CD4-positive, alpha-beta memory T cell (primary cell): ENCODE results near the gene SHISAL2B. TPM values are rescaled to one million over a fixed set of nuclear protein-coding genes. Genes with fewer than 3 reads are reported as not detected.

Source experiments
- CTCF ChIA-PET: fragments of 350-600 bp; sonication (Branson Sonifier 250); formaldehyde crosslinking; loops from one replicate; lab custom pipeline; 2021; ENCODE audit warnings: inconsistent platforms; ENCODE audit not compliant: partially characterized antibody; lab: Charles Lee
- POLR2A ChIA-PET: fragments of 350-600 bp; sonication (Branson Sonifier 250); formaldehyde crosslinking; loops from one replicate; lab custom pipeline; 2021; ENCODE audit not compliant: partially characterized antibody; lab: Charles Lee
- DNase-seq, 5 donors: peaks; one replicate each; pipeline versions ENCODE4 v3.0.0 to v3.0.0-alpha.2; 2020 to 2022; ENCODE audit warnings: mixed read lengths in 1 of 5
- H3K27ac ChIP-seq: one replicate; pipeline ENCODE4 v1.7.0; 2013; ENCODE audit warnings: low read depth, low read length
- H3K27me3 ChIP-seq: 2 replicates; pipeline ENCODE4 v1.7.0; 2013; ENCODE audit warnings: mild to moderate bottlenecking, low read length, moderate library complexity; ENCODE audit not compliant: insufficient read depth
- H3K36me3 ChIP-seq: 2 replicates; pipeline ENCODE4 v1.7.0; 2013; ENCODE audit warnings: mild to moderate bottlenecking, low read length, moderate library complexity; ENCODE audit not compliant: insufficient read depth
- H3K4me1 ChIP-seq: 2 replicates; pipeline ENCODE4 v1.7.0; 2013; ENCODE audit warnings: mild to moderate bottlenecking, low read length, moderate library complexity; ENCODE audit not compliant: insufficient read depth
- H3K4me3 ChIP-seq, 2 donors: one replicate each; pipeline ENCODE4 v1.7.0; 2013; ENCODE audit warnings: low read length in 2 of 2, mild to moderate bottlenecking in 1 of 2
- H3K9me3 ChIP-seq, 2 donors: one replicate each; pipeline ENCODE4 v1.7.0; 2013; ENCODE audit warnings: low read length in 2 of 2, control low read depth in 1 of 2; ENCODE audit not compliant: control insufficient read depth in 1 of 2
- H3K27ac Mint-ChIP-seq, 7 donors: one replicate each; pipeline ENCODE4 v1.8.0; 2020 to 2021; ENCODE audit warnings: mixed read lengths in 7 of 7, mild to moderate bottlenecking in 6 of 7, inconsistent platforms in 3 of 7, moderate library complexity in 3 of 7
- H3K27me3 Mint-ChIP-seq, 2 donors: one replicate each; pipeline ENCODE4 v1.8.0; 2020 to 2021; ENCODE audit warnings: mixed read lengths in 2 of 2
- H3K36me3 Mint-ChIP-seq, 2 donors: one replicate each; pipeline ENCODE4 v1.8.0; 2020 to 2021; ENCODE audit warnings: mixed read lengths in 2 of 2, inconsistent platforms in 1 of 2, mild to moderate bottlenecking in 1 of 2
- H3K4me1 Mint-ChIP-seq, 4 donors: one replicate each; pipeline ENCODE4 v1.8.0; 2020 to 2021; ENCODE audit warnings: mixed read lengths in 4 of 4, mild to moderate bottlenecking in 1 of 4
- H3K4me3 Mint-ChIP-seq, 8 donors: one replicate each; pipeline ENCODE4 v1.8.0; 2020 to 2021; ENCODE audit warnings: mixed read lengths in 8 of 8, mild to moderate bottlenecking in 7 of 8, moderate library complexity in 6 of 8, inconsistent platforms in 3 of 8
- H3K9me3 Mint-ChIP-seq, 8 donors: one replicate each; pipeline ENCODE4 v1.8.0; 2020 to 2021; ENCODE audit warnings: mixed read lengths in 8 of 8, mild to moderate bottlenecking in 5 of 8, inconsistent platforms in 3 of 8, moderate library complexity in 1 of 8
- intact Hi-C: fragments of 100-400 bp; cut with micrococcal nuclease; formaldehyde crosslinking; loops from one replicate; pipeline ENCODE4 v1.15.1; 2023
- polyA plus RNA-seq, 2 donors: library from polyadenylated mRNA; unstranded; fragments of 300-500 nt; fragmentation: Illumina TruSeq; gene quantifications; one replicate each; pipeline ENCODE4 v1.2.3, GENCODE V29; 2021
- total RNA-seq, 2 experiments: library from RNA; stranded (reverse); gene quantifications; one replicate each; pipeline ENCODE4 v1.2.3, GENCODE V29; 2021

Gene SHISAL2B
- total and polyA plus RNA-seq, 4 experiments from 2014 or later, result not detected

DNA sequence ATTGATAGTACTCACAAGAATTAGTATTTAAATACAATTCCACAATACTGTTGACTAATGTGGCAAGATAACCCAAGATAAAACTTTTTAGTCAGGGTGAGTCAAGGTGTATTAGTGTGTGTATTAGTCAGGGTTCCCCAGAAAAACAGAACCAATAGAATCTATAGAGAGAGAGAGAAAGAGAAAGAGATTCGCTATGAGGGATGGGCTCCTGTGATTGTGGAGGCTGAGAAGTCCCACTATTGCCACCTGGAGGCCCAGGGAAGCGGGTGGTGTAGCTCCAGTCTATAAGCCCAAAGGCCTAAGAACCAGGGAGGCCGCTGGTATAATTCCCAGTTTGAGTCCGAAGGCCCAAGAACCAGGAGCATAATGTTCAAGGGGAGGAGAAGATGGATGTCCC, 10.0 kb upstream of the SHISAL2B start:
- ChIA-PET CTCF (no interaction called here), POLR2A (no interaction called here)
- no peaks in the 10 kb centered on the region for H3K27me3 ChIP-seq
- intact Hi-C loops, result no loop called here
- Mint-ChIP-seq H3K4me3 (no peak overlapping the region), H3K4me1 (peaks cover 0 to 2% (median 0%) of the 10 kb centered on the region in 4 donors), H3K36me3 (no peaks in the 10 kb centered on the region), H3K27me3 (peaks cover 6 to 19% of the 10 kb centered on the region in 2 donors), H3K27ac (no peak overlapping the region), H3K9me3 (no peaks in the 10 kb centered on the region)
- H3K27ac ChIP-seq, result no peak overlapping the region
- no peaks in the 10 kb centered on the region for H3K9me3 ChIP-seq
- H3K4me1 ChIP-seq, result no peaks in the 10 kb centered on the region
- no peaks in the 10 kb centered on the region for H3K36me3 ChIP-seq
- DNase-seq, result no peak
- no peak overlapping the region for H3K4me3 ChIP-seq

DNA sequence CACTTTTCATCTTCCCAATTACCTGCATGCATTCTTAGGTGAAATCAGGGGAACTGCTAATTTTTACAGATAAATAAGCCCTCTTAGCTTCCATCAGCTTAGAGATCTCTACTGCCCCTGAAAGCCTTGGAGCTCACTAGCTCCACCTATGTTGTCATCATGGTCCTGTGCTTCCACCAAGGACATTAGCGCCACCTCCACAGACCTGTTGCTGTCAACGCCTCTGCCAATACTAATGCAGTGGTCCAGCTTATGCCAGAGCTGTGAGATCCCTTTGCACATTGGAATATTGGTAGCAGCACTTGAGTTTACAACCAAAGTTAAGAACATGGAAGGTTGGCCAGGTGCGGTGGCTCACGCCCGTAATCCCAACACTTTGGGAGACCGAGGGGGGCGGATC, 7.7 kb upstream of the SHISAL2B start:
- no peaks in the 10 kb centered on the region for H3K9me3 Mint-ChIP-seq
- no peak overlapping the region for H3K27ac ChIP-seq
- no peak overlapping the region for H3K27ac Mint-ChIP-seq
- H3K9me3 ChIP-seq, result no peaks in the 10 kb centered on the region
- DNase-seq, result no peak
- POLR2A ChIA-PET, result no interaction called here
- no peak overlapping the region for H3K4me3 ChIP-seq
- H3K4me1 Mint-ChIP-seq, result peaks cover 0 to 2% (median 0%) of the 10 kb centered on the region in 4 donors
- intact Hi-C loops, result no loop called here
- H3K27me3 ChIP-seq, result no peaks in the 10 kb centered on the region
- H3K4me1 ChIP-seq, result no peaks in the 10 kb centered on the region
- CTCF ChIA-PET, result no interaction called here
- H3K36me3 ChIP-seq, result no peaks in the 10 kb centered on the region
- H3K36me3 Mint-ChIP-seq, result no peaks in the 10 kb centered on the region
- H3K27me3 Mint-ChIP-seq, result peaks cover 5 to 21% of the 10 kb centered on the region in 2 donors
- no peak overlapping the region for H3K4me3 Mint-ChIP-seq

DNA sequence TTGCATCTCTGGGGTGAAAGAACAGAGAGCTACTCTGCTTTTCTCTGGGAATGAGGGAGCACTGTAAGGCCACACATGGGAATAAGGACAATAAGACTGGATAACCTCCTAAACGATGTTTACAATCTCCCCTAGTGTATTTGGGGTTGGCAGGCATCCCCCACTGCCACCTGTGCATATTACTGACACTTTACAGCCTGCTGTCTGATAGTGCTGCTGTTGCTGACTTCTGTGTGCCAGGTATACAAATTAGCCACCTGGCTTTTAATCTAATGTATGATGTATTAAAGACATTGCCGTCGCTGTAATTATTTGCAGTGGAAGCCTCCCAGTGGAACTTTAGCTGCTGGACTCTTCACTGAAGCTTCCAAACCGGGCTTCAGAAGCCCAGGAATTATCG, 4.4 kb upstream of the SHISAL2B start:
- no peak for DNase-seq
- POLR2A ChIA-PET, result no interaction called here
- Mint-ChIP-seq H3K36me3 (no peaks in the 10 kb centered on the region), H3K4me3 (no peak overlapping the region), H3K27me3 (peaks cover 11 to 31% of the 10 kb centered on the region in 2 donors), H3K9me3 (no peaks in the 10 kb centered on the region), H3K27ac (no peak overlapping the region), H3K4me1 (peaks cover 4 to 8% (median 6%) of the 10 kb centered on the region in 4 donors)
- CTCF ChIA-PET, result no interaction called here
- intact Hi-C loops, result no loop called here
- Histone ChIP-seq H3K36me3 (no peaks in the 10 kb centered on the region), H3K4me3 (no peak overlapping the region), H3K9me3 (no peaks in the 10 kb centered on the region), H3K4me1 (peaks cover 5% of the 10 kb centered on the region), H3K27ac (no peak overlapping the region), H3K27me3 (peaks cover 4% of the 10 kb centered on the region)

DNA sequence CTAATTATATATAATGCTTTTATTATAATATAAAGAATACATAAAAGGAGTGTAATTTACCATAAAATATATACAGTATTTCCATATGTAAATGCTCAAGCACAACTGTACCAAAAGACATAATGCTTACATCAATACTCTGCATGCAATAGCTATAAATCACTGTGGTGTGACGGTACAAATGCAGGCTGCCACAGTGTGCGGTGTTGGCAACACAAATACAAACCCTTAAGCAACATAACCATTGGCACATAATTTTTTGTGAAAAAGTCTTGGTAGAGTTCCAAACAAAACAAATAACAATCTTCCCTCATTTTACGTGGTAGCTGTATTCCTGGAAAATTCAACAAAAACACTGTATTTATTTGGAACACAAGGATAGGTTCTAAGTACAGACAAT, 1.9 kb upstream of the SHISAL2B start:
- Histone ChIP-seq H3K4me3 (no peak overlapping the region), H3K27ac (no peak overlapping the region), H3K27me3 (peaks cover 4% of the 10 kb centered on the region), H3K4me1 (peaks cover 5% of the 10 kb centered on the region), H3K9me3 (no peaks in the 10 kb centered on the region), H3K36me3 (no peaks in the 10 kb centered on the region)
- Mint-ChIP-seq H3K36me3 (no peaks in the 10 kb centered on the region), H3K27ac (no peak overlapping the region), H3K9me3 (peaks cover 0 to 2% (median 0%) of the 10 kb centered on the region in 8 donors), H3K27me3 (peaks cover 19 to 43% of the 10 kb centered on the region in 2 donors), H3K4me1 (peaks cover 4 to 8% (median 6%) of the 10 kb centered on the region in 4 donors), H3K4me3 (no peak overlapping the region)
- ChIA-PET POLR2A (no interaction called here), CTCF (no interaction called here)
- no peak for DNase-seq
- intact Hi-C loops, result no loop called here

DNA sequence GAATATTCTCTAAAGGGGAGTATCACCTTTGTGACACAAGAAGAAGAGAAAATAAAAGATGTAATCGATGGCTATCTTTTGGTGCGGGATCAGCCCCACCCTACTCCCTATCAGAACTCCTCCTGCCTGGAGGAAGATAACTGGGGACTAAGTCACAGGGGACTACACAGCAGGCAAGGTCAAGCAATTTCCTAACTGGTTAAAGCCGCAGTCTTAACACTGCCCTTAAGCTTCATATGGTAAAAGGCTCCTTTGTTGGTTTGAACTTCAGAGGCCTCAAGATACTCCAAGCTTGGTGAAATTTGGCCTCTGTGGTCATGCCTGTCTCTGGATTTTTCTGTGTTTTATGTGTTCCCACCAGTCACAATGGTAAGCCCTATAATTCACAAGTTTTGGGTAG, 1.3 kb upstream of the SHISAL2B start:
- ChIA-PET POLR2A (no interaction called here), CTCF (no interaction called here)
- peaks cover 4% of the 10 kb centered on the region for H3K27me3 ChIP-seq
- H3K27ac ChIP-seq, result no peak overlapping the region
- H3K27me3 Mint-ChIP-seq, result peaks cover 19 to 46% of the 10 kb centered on the region in 2 donors
- H3K4me1 ChIP-seq, result peaks cover 5% of the 10 kb centered on the region
- peaks cover 0 to 4% (median 0%) of the 10 kb centered on the region in 8 donors for H3K9me3 Mint-ChIP-seq
- no peaks in the 10 kb centered on the region for H3K36me3 ChIP-seq
- no peak overlapping the region for H3K4me3 Mint-ChIP-seq
- H3K4me1 Mint-ChIP-seq, result peaks cover 4 to 8% (median 6%) of the 10 kb centered on the region in 4 donors
- no peaks in the 10 kb centered on the region for H3K9me3 ChIP-seq
- no peak overlapping the region for H3K4me3 ChIP-seq
- no peak for DNase-seq
- intact Hi-C loops, result no loop called here
- no peaks in the 10 kb centered on the region for H3K36me3 Mint-ChIP-seq
- H3K27ac Mint-ChIP-seq, result no peak overlapping the region

DNA sequence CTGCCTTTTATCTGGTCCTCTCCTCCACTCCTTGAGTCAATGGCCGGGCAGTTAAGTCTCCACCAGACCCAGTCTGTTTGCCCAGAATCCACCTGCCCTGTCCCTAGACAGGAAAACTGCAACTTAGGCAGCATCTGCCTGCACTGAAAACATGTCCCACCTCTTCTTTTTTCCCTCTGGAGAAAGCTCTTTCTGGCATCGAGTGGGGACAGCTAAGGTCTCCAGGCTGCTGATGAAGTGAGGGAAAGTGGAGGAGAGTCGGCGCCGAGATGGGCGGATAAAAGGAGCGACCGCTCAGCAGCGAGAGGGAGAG, 243 bp upstream of the SHISAL2B start:
- intact Hi-C loops, result no loop called here
- DNase-seq, result no peak
- CTCF ChIA-PET, result no interaction called here
- H3K27me3 Mint-ChIP-seq, result peaks cover 17 to 41% of the 10 kb centered on the region in 2 donors
- H3K36me3 Mint-ChIP-seq, result no peaks in the 10 kb centered on the region
- H3K4me1 ChIP-seq, result peaks cover 5% of the 10 kb centered on the region
- POLR2A ChIA-PET, result no interaction called here
- no peaks in the 10 kb centered on the region for H3K36me3 ChIP-seq
- no peak overlapping the region for H3K4me3 ChIP-seq
- H3K4me3 Mint-ChIP-seq, result peak overlapping the region; percentile 21 to 78 (median 64)
- H3K9me3 ChIP-seq, result no peaks in the 10 kb centered on the region
- H3K27ac ChIP-seq, result no peak overlapping the region
- peaks cover 4% of the 10 kb centered on the region for H3K27me3 ChIP-seq
- peaks cover 3 to 8% (median 5%) of the 10 kb centered on the region in 4 donors for H3K4me1 Mint-ChIP-seq
- H3K27ac Mint-ChIP-seq, result no peak overlapping the region
- H3K9me3 Mint-ChIP-seq, result peaks cover 0 to 4% (median under 1%) of the 10 kb centered on the region in 8 donors

DNA sequence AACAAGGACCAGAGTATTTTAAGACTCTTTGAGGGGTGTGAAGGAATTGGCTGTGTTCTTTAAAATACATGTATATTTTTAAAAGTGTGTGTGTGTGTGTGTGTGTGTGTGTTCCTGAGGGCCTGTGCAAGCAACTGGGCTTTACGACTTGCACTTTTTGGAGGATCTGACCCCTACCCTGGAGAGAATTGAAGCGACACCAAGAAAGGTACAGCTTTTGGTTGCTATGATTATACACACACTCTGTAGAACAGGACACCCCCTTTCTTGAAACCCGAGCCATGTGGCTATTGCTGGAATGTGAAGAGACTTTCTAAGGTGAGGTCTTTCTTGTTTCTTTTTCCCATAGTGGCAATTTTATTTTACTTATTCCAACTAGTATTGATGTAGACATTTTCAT, 988 bp downstream of the SHISAL2B start:
- ChIA-PET POLR2A (no interaction called here), CTCF (no interaction called here)
- H3K4me3 ChIP-seq, result no peak overlapping the region
- Mint-ChIP-seq H3K36me3 (no peaks in the 10 kb centered on the region), H3K27me3 (peaks cover 17 to 41% of the 10 kb centered on the region in 2 donors), H3K9me3 (peaks cover 0 to 12% (median 10%) of the 10 kb centered on the region in 8 donors), H3K4me3 (peak overlapping the region in 1 of 8 donors; percentile 13), H3K4me1 (peaks cover 3 to 8% (median 5%) of the 10 kb centered on the region in 4 donors), H3K27ac (no peak overlapping the region)
- no peaks in the 10 kb centered on the region for H3K9me3 ChIP-seq
- no peaks in the 10 kb centered on the region for H3K36me3 ChIP-seq
- no peak for DNase-seq
- peaks cover 5% of the 10 kb centered on the region for H3K4me1 ChIP-seq
- intact Hi-C loops, result no loop called here
- H3K27ac ChIP-seq, result no peak overlapping the region
- H3K27me3 ChIP-seq, result peaks cover 4% of the 10 kb centered on the region

DNA sequence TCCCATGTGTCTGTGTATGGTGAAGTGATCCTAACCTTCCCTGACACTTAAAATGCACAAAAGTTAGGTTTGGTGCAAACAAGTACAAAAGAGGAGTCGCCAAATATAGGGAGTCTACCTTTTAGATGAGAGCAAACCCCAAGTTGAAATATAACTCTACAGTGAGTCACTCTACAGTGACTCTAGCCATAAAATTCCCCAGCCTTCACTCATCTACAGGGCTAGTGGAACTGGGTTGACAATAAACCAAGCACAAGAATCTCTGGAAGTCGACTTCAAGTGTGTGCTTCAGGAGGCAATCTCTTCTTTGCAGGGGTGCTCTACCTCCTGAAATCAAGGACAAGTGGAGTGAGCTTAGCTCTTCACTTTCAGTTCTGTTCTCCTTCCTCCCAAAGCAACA, 3.3 kb downstream of the SHISAL2B start:
- H3K9me3 Mint-ChIP-seq, result peaks cover 0 to 27% (median 24%) of the 10 kb centered on the region in 8 donors
- peaks cover 5% of the 10 kb centered on the region for H3K4me1 ChIP-seq
- peaks cover 4% of the 10 kb centered on the region for H3K27me3 ChIP-seq
- CTCF ChIA-PET, result no interaction called here
- no peak overlapping the region for H3K4me3 ChIP-seq
- DNase-seq, result no peak
- H3K27ac ChIP-seq, result no peak overlapping the region
- no peaks in the 10 kb centered on the region for H3K36me3 ChIP-seq
- no peak overlapping the region for H3K4me3 Mint-ChIP-seq
- H3K9me3 ChIP-seq, result no peaks in the 10 kb centered on the region
- peaks cover 3 to 8% (median 5%) of the 10 kb centered on the region in 4 donors for H3K4me1 Mint-ChIP-seq
- no peak overlapping the region for H3K27ac Mint-ChIP-seq
- intact Hi-C loops, result no loop called here
- peaks cover 19 to 34% of the 10 kb centered on the region in 2 donors for H3K27me3 Mint-ChIP-seq
- POLR2A ChIA-PET, result no interaction called here
- no peaks in the 10 kb centered on the region for H3K36me3 Mint-ChIP-seq
